ENCODE data around the gene FUBP3. TPM values are rescaled to one million over a fixed set of nuclear protein-coding genes. Genes with fewer than 3 reads are reported as not detected.
"Not testable (repeated sequence)": the region's sequence is repeated elsewhere in the genome, so short reads cannot be mapped to it uniquely, and the experiment has no call there.

Gene FUBP3
- polyA plus RNA-seq, 3 donors from 2014 or later, result 14.3 to 34.2 (median 16.3) TPM

DNA sequence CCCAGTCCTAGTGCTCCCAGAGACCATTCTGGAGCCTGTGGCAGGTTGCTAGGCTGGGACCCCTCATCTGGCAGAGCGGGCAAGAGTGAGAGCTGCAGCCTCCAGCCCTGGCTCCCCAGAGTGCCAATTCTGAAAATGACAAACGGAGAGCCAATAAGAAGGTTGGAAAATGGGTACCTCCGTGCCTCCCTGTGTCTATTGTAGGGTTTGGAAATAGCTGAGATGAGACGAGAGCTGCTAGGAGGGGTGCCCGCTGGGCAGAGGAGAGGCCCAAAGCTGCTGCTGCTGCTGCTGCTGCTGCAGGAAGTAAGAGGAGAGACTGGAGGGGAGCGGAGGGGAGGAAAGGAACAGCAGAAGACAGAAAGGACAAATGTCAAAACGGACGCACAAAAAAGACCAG is 36.0 kb upstream of the FUBP3 start:
- Mint-ChIP-seq H3K36me3 (no peaks in the 10 kb centered on the region), H3K27ac (peak overlapping the region in 1 of 6 donors; percentile 25), H3K9me3 (no peaks in the 10 kb centered on the region), H3K27me3 (ENCODE audit: low read depth in 3 of 3) (peaks cover 9 to 20% (median 17%) of the 10 kb centered on the region in 3 donors), H3K4me3 (no peak overlapping the region), H3K4me1 (no peaks in the 10 kb centered on the region)
- no peak for DNase-seq

DNA sequence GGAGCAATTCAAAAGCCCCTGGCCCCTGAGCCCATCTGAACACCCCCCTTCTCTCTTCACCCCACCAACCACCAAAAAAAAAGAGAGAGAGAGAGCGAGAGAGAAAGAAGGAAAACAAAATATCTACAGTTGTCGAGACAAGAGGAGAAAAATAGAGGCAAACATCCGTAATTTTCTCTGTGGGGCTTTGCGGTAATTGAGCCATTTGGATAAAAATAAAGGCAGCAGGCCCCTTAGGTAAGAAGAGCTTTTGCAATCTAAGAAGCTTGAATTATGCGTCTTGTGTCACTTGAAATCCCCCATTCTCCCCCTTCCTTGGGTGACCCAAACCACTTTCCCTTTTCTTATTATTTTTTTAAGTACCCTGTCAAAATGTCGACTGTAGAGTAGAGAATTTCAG is 35.5 kb upstream of the FUBP3 start:
- Mint-ChIP-seq H3K27ac (no peak overlapping the region), H3K4me1 (no peaks in the 10 kb centered on the region), H3K36me3 (no peaks in the 10 kb centered on the region), H3K27me3 (ENCODE audit: low read depth in 3 of 3) (peaks cover 6 to 17% (median 13%) of the 10 kb centered on the region in 3 donors), H3K4me3 (no peak overlapping the region), H3K9me3 (no peaks in the 10 kb centered on the region)
- DNase-seq, result no peak

DNA sequence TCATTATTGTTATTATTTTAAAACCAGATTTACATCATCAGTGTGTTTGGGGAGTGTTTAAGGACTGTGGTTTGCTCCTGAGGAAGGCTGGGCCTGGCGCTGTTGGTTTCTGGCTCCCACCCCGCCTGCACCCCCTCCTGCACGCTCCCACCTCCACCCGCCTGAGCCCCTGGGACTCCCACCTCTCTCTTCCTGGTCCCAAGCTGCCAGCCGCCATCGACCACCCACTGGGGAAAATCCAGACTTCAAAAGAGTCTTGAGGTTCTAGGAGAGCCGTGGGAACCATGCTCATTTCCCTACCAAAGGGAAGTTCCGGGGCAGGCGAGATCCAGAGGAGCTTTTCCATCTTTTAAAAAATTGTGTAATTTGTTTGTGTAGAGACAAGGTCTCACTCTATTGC is 35.0 kb upstream of the FUBP3 start:
- H3K9me3 Mint-ChIP-seq, result peaks cover 0 to 4% (median 0%) of the 10 kb centered on the region in 6 donors
- no peak overlapping the region for H3K4me3 Mint-ChIP-seq
- H3K27me3 Mint-ChIP-seq (ENCODE audit: low read depth in 3 of 3), result peaks cover 4 to 15% (median 12%) of the 10 kb centered on the region in 3 donors
- no peaks in the 10 kb centered on the region for H3K36me3 Mint-ChIP-seq
- no peak for DNase-seq
- H3K27ac Mint-ChIP-seq, result no peak overlapping the region
- H3K4me1 Mint-ChIP-seq, result no peaks in the 10 kb centered on the region

DNA sequence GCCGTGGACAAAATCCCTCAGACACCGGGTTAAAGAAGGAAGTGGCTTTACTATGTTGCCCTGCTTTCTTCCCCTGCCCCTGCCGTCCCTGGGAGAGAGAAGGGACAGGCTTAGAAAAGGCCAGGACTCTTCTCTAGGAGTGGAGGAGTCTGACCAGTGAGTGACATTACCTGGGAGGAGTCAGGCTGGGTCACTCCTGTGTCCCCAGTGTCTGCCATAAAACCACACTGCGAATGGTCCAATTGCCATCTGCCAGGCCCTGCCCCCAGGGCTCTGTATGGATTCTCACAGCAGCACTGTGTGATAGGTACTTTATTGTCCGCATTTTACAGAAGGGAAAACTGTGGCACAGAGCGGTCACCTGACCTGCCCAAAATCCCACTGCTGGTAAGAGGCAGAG is 31.3 kb upstream of the FUBP3 start:
- peaks cover 3 to 4% (median 4%) of the 10 kb centered on the region in 3 donors for H3K27me3 Mint-ChIP-seq (ENCODE audit: low read depth in 3 of 3)
- no peak overlapping the region for H3K27ac Mint-ChIP-seq
- peaks cover 0 to 4% (median 0%) of the 10 kb centered on the region in 6 donors for H3K9me3 Mint-ChIP-seq
- no peaks in the 10 kb centered on the region for H3K36me3 Mint-ChIP-seq
- no peak overlapping the region for H3K4me3 Mint-ChIP-seq
- H3K4me1 Mint-ChIP-seq, result no peaks in the 10 kb centered on the region
- no peak for DNase-seq

DNA sequence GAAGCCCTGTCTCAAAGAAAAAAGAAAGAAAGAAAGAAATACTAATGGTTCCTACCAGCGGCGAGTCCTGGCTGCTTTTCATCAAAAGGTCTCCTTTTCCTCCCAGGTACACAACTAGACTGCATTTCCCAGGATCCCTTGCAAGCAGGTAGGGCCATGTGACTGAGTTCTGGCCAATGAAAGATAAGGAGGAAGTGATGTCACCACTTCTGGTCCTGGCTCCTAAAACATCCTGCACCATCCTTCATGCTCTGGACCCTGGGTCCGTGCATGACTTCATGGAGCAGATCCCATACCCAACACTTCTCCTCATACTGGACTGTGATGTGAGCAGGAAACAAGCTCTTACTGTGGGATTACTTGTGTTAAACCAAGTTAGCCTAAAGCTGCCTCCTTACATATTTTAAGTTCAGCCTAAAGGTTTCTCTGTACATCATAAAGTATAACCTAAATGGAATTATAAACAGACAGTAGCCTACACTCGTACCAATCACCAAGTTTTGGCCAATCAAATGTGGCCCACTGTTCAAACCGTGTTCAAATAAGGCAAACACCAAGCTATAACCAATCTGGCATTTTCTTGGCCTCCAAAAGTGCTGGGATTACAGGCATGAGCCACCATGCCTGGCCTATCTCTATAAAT is 30.2 kb upstream of the FUBP3 start:
- Mint-ChIP-seq H3K9me3 (peaks cover 0 to 4% (median 0%) of the 10 kb centered on the region in 6 donors), H3K27me3 (ENCODE audit: low read depth in 3 of 3) (peaks cover 0 to 2% (median 1%) of the 10 kb centered on the region in 3 donors), H3K4me1 (no peaks in the 10 kb centered on the region), H3K36me3 (no peaks in the 10 kb centered on the region), H3K4me3 (no peak overlapping the region), H3K27ac (no peak overlapping the region)
- no peak for DNase-seq

DNA sequence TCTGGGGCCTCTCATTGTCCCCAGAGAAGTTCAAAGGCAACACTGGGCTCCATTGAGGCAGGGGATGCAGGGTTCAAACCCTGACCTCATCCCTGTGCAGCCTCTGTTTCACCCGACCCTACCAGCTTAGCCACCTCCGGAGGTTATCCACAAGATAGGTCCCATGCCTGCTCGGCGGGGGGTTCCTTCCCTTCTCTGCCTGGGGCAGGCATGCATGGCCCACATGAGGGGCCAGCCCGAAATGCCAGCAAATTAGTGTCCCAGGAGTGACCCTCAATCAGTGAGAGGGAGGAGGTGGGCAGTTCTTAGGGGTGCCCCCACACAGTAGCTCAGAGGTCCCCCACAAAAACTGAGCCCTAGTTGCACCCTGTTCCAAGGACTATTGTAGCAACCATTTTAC is 24.8 kb upstream of the FUBP3 start:
- Mint-ChIP-seq H3K9me3 (no peaks in the 10 kb centered on the region), H3K4me3 (no peak overlapping the region), H3K4me1 (no peaks in the 10 kb centered on the region), H3K36me3 (no peaks in the 10 kb centered on the region), H3K27me3 (ENCODE audit: low read depth in 3 of 3) (peaks cover 0 to 8% (median 3%) of the 10 kb centered on the region in 3 donors), H3K27ac (no peak overlapping the region)
- DNase-seq, result no peak

DNA sequence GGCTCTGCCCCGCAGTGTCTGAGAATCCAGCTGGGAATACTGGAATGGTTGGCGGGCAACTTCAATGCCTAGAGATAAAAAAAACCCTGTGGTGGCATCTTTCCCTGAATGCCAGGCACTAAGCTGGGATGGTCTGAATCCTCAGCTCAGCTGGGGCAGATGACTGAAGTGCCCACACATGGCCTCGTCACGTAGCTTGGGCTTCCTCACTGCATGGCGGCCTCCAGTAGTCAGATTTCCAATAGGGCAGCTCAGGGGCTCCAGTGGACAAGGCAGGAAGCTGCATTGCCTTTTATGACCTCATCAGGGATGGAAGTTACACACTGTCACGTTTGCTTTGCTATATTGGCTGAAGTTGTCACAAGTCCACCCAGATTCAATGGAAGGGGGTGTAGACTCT is 24.3 kb upstream of the FUBP3 start:
- Mint-ChIP-seq H3K27ac (no peak overlapping the region), H3K27me3 (ENCODE audit: low read depth in 3 of 3) (peaks cover 0 to 8% (median 3%) of the 10 kb centered on the region in 3 donors)

DNA sequence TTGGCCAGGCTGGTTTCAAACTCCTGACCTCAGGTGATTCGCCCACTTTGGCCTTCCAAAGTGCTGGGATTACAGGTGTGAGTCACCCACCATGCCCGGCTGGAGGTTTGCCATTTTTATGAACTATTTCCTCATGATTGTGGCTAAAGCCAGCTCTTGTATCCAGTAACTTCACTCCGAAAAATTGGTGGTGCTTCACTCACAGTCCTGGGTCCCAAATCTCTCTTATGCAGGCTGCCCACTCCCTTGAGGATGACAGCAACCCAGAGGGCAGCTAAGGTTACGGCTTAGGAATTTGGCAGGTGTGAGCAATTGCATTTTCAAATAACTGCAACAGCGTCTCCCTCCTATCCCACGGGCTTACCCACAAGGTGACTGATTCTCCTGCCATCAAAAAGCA is 23.4 kb upstream of the FUBP3 start:
- Mint-ChIP-seq H3K27me3 (ENCODE audit: low read depth in 3 of 3) (peaks cover 0 to 8% (median 3%) of the 10 kb centered on the region in 3 donors), H3K36me3 (no peaks in the 10 kb centered on the region), H3K4me1 (no peaks in the 10 kb centered on the region), H3K27ac (no peak overlapping the region), H3K9me3 (no peaks in the 10 kb centered on the region), H3K4me3 (no peak overlapping the region)
- DNase-seq, result no peak

More for the DNA sequence above, 24.3 kb upstream of the FUBP3 start:
- Mint-ChIP-seq H3K36me3 (no peaks in the 10 kb centered on the region), H3K4me1 (no peaks in the 10 kb centered on the region), H3K4me3 (no peak overlapping the region), H3K9me3 (no peaks in the 10 kb centered on the region)
- DNase-seq, result no peak

DNA sequence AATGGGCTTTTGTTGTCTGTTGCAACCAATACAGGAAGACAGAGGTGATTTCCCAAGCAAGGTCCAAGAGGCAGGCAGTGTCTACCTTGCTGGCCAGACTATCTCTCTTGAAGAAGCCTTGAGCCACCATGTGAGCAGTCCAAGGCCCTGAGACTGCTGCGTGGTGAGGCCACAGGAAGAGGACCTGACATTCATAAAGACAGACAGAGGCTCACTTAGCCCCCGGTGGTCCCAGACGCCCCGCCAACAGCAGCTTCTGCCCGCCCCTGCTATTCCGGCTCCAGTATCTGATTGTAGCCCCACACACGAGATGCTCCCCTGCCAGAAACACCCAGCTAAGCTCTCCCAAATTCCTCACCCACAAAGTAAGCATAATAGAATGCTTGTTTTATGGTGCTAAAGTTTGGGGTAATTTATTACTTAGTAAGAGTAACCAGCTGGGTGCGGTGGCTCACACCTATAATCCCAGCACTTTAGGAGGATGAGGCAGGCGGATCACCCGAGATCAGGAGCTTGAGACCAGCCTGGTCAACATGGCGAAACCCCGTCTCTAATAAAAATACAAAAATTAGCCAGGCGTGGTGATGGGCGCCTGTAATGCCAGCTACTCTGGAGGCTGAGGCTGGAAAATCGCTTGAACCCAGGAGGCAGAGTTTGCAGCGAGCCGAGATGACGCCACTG is 22.8 kb upstream of the FUBP3 start:
- Mint-ChIP-seq H3K27ac (no peak overlapping the region), H3K27me3 (ENCODE audit: low read depth in 3 of 3) (peaks cover 0 to 8% (median 3%) of the 10 kb centered on the region in 3 donors), H3K9me3 (no peaks in the 10 kb centered on the region), H3K36me3 (no peaks in the 10 kb centered on the region), H3K4me1 (no peaks in the 10 kb centered on the region), H3K4me3 (no peak overlapping the region)
- no peak for DNase-seq

DNA sequence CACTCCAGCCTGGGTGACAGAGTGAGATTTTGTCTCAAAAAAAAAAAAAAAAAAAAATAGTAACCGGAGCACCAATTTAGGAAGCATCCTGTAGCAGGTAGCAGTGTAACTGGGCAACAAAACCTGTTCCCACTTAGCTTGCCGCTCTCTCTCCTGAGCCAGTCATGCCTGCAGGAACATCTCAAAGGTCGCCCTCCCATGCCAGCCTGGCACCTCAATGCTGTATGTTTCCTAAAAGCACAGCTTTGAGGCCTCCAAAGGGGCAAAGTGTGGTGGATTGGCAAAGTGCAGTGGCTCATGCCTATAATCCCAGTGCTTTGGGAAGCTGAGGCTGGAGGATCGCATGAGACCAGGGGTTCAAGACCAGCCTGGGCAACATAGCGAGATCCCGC is 22.3 kb upstream of the FUBP3 start:
- no peaks in the 10 kb centered on the region for H3K36me3 Mint-ChIP-seq
- H3K4me3 Mint-ChIP-seq, result no peak overlapping the region
- H3K9me3 Mint-ChIP-seq, result no peaks in the 10 kb centered on the region
- no peak for DNase-seq
- no peak overlapping the region for H3K27ac Mint-ChIP-seq
- H3K4me1 Mint-ChIP-seq, result no peaks in the 10 kb centered on the region
- peaks cover 0 to 8% (median 2%) of the 10 kb centered on the region in 3 donors for H3K27me3 Mint-ChIP-seq (ENCODE audit: low read depth in 3 of 3)

DNA sequence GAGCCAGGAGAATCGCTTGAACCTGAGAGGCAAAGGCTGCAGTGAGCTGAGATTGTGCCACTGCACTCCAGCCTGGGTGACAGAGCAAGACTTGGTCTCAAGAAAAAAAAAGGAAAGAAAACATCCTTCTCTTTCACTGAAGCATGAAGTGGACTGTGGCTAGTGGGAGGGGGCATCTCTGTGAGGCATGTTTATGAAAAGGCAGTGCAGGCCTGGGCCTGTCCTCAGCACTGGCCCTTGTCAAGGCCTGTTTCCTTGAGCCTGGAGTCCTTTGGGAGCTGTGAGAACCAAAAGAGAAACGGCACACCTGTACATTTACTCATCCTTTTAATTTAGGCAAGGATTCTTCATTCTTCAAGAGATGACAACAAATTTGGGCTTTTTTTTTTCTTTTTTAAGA is 18.3 kb upstream of the FUBP3 start:
- Mint-ChIP-seq H3K9me3 (no peaks in the 10 kb centered on the region), H3K36me3 (no peaks in the 10 kb centered on the region), H3K27ac (no peak overlapping the region), H3K27me3 (ENCODE audit: low read depth in 3 of 3) (peaks cover 0 to 15% (median 2%) of the 10 kb centered on the region in 3 donors), H3K4me3 (no peak overlapping the region), H3K4me1 (no peaks in the 10 kb centered on the region)
- DNase-seq, result no peak

DNA sequence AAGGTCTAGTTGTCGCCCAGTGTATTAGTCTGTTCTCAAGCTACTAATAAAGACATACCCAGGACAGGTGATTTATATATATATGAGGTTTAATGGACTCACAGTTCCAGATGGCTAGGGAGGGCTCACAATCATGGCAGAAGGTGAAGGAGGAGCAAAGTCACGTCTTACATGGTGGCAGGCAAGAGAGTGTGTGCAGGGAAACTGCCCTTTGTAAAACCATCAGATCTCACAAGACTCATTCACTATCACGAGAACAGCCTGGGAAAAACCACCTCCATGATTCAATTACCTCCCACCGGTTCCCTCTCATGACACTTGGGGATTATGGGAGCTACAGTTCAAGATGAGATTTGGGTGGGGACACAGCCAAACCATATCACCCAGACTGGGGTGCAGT is 16.9 kb upstream of the FUBP3 start:
- not testable (repeated sequence) for H3K36me3 Mint-ChIP-seq, H3K4me3 Mint-ChIP-seq, DNase-seq, H3K4me1 Mint-ChIP-seq, H3K9me3 Mint-ChIP-seq, H3K27ac Mint-ChIP-seq
- peaks cover 3 to 19% (median 5%) of the 10 kb centered on the region in 3 donors for H3K27me3 Mint-ChIP-seq (ENCODE audit: low read depth in 3 of 3)

DNA sequence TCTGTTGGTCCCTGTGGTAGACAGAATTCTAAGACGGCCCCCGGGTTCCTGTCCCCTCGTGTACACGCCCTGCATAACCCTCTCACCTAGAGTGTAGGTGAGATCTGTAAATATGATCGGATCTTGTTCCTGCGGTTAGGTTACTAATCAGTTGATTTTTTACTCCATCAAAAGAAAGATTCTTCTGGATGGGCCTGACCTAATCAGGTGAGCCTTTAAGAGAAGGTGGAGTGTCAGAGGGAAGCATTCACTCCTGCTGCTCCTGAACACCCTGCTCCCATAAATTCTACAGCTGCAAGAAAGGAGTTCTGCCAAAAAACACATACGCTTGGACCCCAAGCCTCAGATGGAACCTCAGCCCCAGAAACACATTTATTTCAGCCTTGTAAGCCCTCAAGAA is 15.6 kb upstream of the FUBP3 start:
- Mint-ChIP-seq H3K36me3 (no peaks in the 10 kb centered on the region), H3K9me3 (no peaks in the 10 kb centered on the region), H3K27ac (no peak overlapping the region), H3K4me3 (no peak overlapping the region), H3K27me3 (ENCODE audit: low read depth in 3 of 3) (peaks cover 3 to 22% (median 5%) of the 10 kb centered on the region in 3 donors), H3K4me1 (no peaks in the 10 kb centered on the region)
- no peak for DNase-seq

DNA sequence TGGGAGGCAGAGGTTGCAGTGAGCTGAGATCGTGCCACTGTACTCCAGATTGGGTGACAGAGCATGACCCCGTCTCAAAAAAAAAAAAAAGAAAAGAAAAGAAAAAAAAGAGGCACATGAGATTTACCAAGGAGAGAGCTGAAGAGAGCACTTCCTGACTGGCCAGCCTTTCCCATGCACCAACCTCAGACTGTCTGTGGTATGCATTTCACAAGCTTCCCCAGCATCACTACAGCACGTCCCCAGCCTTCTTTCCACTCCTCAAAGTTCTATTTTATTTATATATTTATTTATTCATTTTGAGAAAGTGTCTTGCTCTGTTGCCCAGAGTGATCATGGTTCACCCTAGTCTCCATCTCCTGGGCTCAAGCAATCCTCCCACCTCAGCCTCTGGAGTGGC is 13.6 kb upstream of the FUBP3 start:
- Mint-ChIP-seq H3K36me3 (no peaks in the 10 kb centered on the region), H3K9me3 (no peaks in the 10 kb centered on the region), H3K4me1 (no peaks in the 10 kb centered on the region), H3K27me3 (ENCODE audit: low read depth in 3 of 3) (peaks cover 3 to 22% (median 5%) of the 10 kb centered on the region in 3 donors), H3K4me3 (no peak overlapping the region), H3K27ac (no peak overlapping the region)
- DNase-seq, result no peak

DNA sequence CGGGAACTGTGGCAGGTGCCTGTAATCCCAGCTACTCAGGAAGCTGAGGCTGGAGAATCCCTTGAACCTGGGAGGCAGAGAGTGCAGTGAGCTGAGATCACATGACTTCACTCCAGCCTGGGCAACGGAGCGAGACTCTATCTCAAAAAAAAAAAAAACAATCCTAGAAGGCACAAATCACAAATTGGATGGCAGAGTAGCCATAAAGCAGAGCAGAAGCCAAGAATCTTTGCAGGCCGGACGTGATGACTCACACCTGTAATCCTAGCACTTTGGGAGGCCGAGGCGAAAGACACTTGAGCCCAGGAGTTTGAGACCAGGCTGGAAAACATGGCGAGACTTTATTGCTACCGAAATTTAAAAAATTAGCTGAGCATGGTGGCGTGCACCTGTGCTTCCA is 9.2 kb upstream of the FUBP3 start:
- H3K4me1 Mint-ChIP-seq, result no peaks in the 10 kb centered on the region
- H3K36me3 Mint-ChIP-seq, result no peaks in the 10 kb centered on the region
- no peaks in the 10 kb centered on the region for H3K9me3 Mint-ChIP-seq
- peaks cover 3 to 10% (median 5%) of the 10 kb centered on the region in 3 donors for H3K27me3 Mint-ChIP-seq (ENCODE audit: low read depth in 3 of 3)
- H3K27ac Mint-ChIP-seq, result no peak overlapping the region
- no peak overlapping the region for H3K4me3 Mint-ChIP-seq
- no peak for DNase-seq
